MM.1S (cell line): ENCODE measurements around the gene ZNF775.

Experiments used
- CTCF ChIP-seq: fragments of 300-600 bp; sonication (generic); IDR thresholded peaks from 2 replicates; pipeline ENCODE4 v1.5.1; 2016; ENCODE audit warnings: antibody characterized with exemption, low read length, mixed read lengths
- EZH2 ChIP-seq: fragments of 300-600 bp; sonication (generic); optimal IDR thresholded peaks from 2 replicates; pipeline ENCODE3; 2017; ENCODE audit warnings: low read depth, mild to moderate bottlenecking, antibody characterized with exemption, low read length, mixed read lengths
- EZH2phosphoT487 ChIP-seq: fragments of 300-600 bp; sonication (generic); IDR thresholded peaks from 2 replicates; pipeline ENCODE4 v1.6.1; 2018; ENCODE audit warnings: antibody characterized with exemption, low read length

DNA sequence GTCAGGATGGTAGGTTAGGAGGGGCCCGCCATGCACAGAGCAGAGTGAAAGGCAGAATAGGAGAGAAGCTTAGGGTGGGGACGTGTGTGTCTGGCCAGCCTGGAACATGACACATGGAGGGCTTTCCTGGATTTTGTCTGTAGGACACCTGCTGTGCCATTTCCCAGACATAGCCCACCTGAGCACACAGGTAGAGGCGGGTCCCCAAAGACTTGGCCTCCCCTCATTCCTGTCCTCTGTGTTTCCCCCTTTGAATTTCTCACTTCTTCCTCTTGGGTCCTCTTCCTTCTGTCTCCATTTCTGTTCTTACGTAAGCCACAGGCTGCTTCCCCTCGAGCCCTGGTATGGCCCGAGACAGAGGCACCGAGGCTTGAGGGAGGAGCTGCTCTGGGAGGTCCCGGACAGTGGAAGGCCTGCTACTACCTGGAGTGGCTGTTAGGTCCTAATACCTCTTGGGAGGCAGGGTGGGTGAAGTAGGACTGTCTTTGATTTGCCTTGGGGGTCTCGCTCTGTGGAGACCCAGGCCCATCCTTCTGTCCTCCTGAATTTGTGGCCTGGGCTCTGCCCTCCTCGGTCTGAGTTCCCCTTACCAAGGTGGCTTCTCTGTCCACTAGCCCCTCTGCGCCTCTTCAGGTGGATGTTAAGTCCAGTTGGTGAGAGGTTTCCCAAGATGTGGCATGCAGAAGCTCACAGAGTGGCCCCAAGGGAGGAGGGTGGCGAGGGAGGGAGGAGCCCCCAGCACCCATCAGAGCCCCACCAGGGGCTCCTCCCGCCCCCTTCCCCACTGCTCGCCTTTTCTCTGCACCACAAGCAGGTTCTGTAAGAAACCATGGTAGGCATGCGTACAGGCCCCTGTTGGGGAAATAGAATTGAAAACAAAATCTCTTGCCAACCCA, 5.5 kb downstream of the ZNF775 start:
- TF ChIP-seq EZH2 (no peak), CTCF (no peak), EZH2phosphoT487 (no peak)
